ENCODE measurements around the gene ING5. TPM values are rescaled to one million over a fixed set of nuclear protein-coding genes. Genes with fewer than 3 reads are reported as not detected.
"Not testable (repeated sequence)": the region's sequence is repeated elsewhere in the genome, so short reads cannot be mapped to it uniquely, and the experiment has no call there.

ING5 gene
- total RNA-seq, 2 experiments from 2014 or later, result 37.7 to 41.3 TPM

- ATAC-seq (no peak), DNase-seq (no peak)
- no peak for TF ChIP-seq CTCF (IDR thresholded peaks at IDR 0.05)
- intact Hi-C loops (cut with micrococcal nuclease), result no loop called here
- H3K27ac Mint-ChIP-seq, result no peak overlapping the region
- no peak overlapping the region for H3K4me3 Mint-ChIP-seq
- CTCF ChIA-PET, result interaction anchor here (0.9 to 1.1 kb wide), 2 partner anchors 22 to 40 kb away, joined by 3 read pairs; no protein-coding TSS in a partner anchor
- peaks cover 14% of the 10 kb centered on the region for H3K36me3 Mint-ChIP-seq (ENCODE audit: low read depth)
- H3K4me1 Mint-ChIP-seq (ENCODE audit: low read depth), result peaks cover 8% of the 10 kb centered on the region
- H3K9me3 Mint-ChIP-seq, result no peaks in the 10 kb centered on the region
- no peaks in the 10 kb centered on the region for H3K27me3 Mint-ChIP-seq
- POLR2A ChIA-PET, result no interaction called here
Observed at GRCh38 chr2:241660593-241661213, 41.1 kb upstream of the ING5 start.

DNA sequence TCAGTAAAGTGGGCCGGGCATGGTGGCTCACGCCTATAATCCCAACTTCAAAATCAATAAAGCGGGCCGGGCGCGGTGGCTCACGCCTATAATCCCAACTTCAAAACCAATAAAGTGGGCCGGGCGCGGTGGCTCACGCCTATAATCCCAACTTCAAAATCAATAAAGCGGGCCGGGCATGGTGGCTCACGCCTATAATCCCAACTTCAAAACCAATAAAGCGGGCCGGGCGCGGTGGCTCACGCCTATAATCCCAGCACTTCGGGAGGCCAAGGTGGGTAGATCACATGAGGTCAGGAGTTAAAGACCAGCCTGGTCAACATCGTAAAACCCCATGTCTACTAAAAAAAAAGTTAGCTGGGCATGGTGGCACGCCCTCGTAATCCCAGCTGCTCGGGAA lies 39.1 kb upstream of the ING5 start:
- POLR2A ChIA-PET, H3K27ac Mint-ChIP-seq, H3K9me3 Mint-ChIP-seq: not testable (repeated sequence)

GRCh38 chr2:241665731-241666440 lies 36.0 kb upstream of the ING5 start:
- Mint-ChIP-seq H3K27ac (no peak overlapping the region), H3K27me3 (no peaks in the 10 kb centered on the region), H3K9me3 (no peaks in the 10 kb centered on the region), H3K4me1 (ENCODE audit: low read depth) (peaks cover 8% of the 10 kb centered on the region), H3K4me3 (no peak overlapping the region), H3K36me3 (ENCODE audit: low read depth) (peaks cover 10% of the 10 kb centered on the region)
- ChIA-PET POLR2A (interaction anchor here (0.5 kb wide), 1 partner anchor 350 kb away, joined by 3 read pairs; the partner anchor contains the start of genes HDLBP and SEPTIN2), CTCF (interaction anchor here (1.5 kb wide), 1 partner anchor 13 kb away, joined by 3 read pairs; no protein-coding TSS in a partner anchor)
- TF ChIP-seq CTCF (IDR thresholded peaks at IDR 0.05), result no peak
- intact Hi-C loops (cut with micrococcal nuclease), result no loop called here
- ATAC-seq, result no peak
- no peak for DNase-seq

More for the DNA sequence above, 39.1 kb upstream of the ING5 start:
- H3K27me3 Mint-ChIP-seq; intact Hi-C loops (cut with micrococcal nuclease); H3K4me1 Mint-ChIP-seq (ENCODE audit: low read depth); H3K36me3 Mint-ChIP-seq (ENCODE audit: low read depth); ATAC-seq; H3K4me3 Mint-ChIP-seq; CTCF ChIA-PET; DNase-seq: not testable (repeated sequence)

GRCh38 chr2:241666627-241667400 lies 35.0 kb upstream of the ING5 start:
- CTCF ChIA-PET, result no interaction called here
- no peak for ATAC-seq

More at GRCh38 chr2:241666627-241667400, 35.0 kb upstream of the ING5 start:
- Mint-ChIP-seq H3K27me3 (no peaks in the 10 kb centered on the region), H3K36me3 (ENCODE audit: low read depth) (peaks cover 11% of the 10 kb centered on the region), H3K9me3 (no peaks in the 10 kb centered on the region), H3K27ac (no peak overlapping the region), H3K4me1 (ENCODE audit: low read depth) (peaks cover 8% of the 10 kb centered on the region), H3K4me3 (no peak overlapping the region)
- no peak for DNase-seq
- intact Hi-C loops (cut with micrococcal nuclease), result no loop called here
- POLR2A ChIA-PET, result no interaction called here
- no peak for TF ChIP-seq CTCF (IDR thresholded peaks at IDR 0.05)

Measured in activated CD8-positive, alpha-beta T cell treated with anti-CD3 and anti-CD28 coated beads for 36 hours (primary cell).